ENCODE results near the gene UBB.

- no peak for TF ChIP-seq POLR2A (IDR thresholded peaks at IDR 0.05)
- TF ChIP-seq, protein P1, sequence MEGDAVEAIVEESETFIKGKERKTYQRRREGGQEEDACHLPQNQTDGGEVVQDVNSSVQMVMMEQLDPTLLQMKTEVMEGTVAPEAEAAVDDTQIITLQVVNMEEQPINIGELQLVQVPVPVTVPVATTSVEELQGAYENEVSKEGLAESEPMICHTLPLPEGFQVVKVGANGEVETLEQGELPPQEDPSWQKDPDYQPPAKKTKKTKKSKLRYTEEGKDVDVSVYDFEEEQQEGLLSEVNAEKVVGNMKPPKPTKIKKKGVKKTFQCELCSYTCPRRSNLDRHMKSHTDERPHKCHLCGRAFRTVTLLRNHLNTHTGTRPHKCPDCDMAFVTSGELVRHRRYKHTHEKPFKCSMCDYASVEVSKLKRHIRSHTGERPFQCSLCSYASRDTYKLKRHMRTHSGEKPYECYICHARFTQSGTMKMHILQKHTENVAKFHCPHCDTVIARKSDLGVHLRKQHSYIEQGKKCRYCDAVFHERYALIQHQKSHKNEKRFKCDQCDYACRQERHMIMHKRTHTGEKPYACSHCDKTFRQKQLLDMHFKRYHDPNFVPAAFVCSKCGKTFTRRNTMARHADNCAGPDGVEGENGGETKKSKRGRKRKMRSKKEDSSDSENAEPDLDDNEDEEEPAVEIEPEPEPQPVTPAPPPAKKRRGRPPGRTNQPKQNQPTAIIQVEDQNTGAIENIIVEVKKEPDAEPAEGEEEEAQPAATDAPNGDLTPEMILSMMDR (IDR thresholded peaks at IDR 0.05) = peak in 4 of 6 experiments; percentile 50 to 80 (median 75)
Measured at GRCh38 chr17:16428098-16428882, 47.4 kb downstream of the UBB start.
